ENCODE data around the gene AQP2.

The AQP2 gene

DNA sequence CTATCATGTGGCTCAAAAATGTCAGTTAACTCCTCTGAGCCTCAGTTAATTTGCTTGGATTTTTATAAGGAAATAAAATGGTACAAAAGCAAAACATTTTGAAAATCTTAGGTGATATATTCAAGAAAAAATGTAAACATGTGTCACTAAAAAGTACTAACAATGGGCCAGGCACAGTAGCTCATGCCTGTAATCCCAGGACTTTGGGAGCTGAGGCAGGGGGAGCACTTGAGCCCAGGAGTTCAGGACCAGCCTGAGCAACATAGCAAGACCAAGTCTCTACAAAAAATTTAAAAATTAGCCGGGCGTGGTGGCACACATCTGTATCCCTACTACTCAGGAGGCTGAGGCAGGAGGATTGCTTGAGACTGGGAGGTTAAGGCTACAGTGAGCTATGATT is 47.9 kb downstream of the AQP2 start:
- DNase-seq, result no peak

GRCh38 chr12:50003595-50003994 is 53.1 kb downstream of the AQP2 start:
- DNase-seq, result no peak

DNA sequence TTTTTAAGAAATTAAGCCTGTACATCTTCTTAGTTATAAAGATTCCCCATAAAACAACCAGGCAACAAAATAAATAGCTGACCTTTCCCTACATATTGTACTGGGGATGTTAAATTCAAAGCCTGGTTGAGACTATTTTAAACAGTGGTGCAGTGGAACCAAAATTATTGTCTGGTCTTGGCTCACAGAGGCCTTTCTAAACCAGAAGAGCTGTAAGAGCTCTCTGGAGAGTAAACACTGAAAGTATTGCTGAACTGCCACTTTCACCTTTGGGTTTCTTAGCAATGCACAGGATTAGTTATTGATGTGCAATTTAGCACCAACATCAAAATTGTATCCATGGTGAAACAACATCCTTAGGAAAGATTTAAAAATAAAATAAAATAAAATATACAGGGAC is 54.2 kb downstream of the AQP2 start:
- no peak for DNase-seq

GRCh38 chr12:50005175-50005574 is 54.6 kb downstream of the AQP2 start:
- DNase-seq, result no peak

- DNase-seq, result no peak
Observed at GRCh38 chr12:50006280-50006679, 55.7 kb downstream of the AQP2 start.

DNA sequence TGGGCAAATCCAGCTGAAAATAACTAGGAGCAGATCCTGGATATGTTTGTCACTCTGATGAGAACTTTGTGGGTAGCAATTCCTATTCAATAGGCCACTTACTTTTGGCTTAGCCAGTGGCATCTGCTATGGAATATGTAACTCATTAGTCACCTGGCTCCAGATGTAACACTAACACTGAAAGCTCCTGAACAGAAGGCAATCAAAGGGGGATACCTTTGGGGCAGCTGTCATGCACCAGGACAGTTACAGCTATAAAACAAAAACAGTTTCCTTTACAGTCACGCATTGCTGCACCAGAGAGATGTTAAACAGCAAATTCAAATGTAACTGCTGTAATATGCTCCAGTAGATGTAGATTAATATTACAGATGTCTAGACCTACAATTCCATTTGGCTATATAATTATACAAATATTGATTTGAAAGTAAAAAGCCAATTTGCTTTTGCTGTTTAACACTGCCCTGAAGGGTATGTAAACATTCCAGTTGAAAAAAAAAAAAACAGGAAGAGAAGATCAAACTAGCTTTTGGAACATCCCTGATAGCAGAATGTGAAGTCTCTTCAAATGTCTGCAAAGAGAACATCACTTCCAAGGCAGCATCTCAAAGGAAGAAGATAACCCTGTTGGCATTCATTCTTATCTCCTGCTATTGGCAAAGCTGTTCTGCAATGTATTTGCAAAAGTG is 56.4 kb downstream of the AQP2 start:
- no peak for DNase-seq

All from CD4-positive, alpha-beta T cell treated with Interleukin-10 for 1 hour (primary cell).